ENCODE measurements around the gene C6orf132.

C6orf132 gene

DNA sequence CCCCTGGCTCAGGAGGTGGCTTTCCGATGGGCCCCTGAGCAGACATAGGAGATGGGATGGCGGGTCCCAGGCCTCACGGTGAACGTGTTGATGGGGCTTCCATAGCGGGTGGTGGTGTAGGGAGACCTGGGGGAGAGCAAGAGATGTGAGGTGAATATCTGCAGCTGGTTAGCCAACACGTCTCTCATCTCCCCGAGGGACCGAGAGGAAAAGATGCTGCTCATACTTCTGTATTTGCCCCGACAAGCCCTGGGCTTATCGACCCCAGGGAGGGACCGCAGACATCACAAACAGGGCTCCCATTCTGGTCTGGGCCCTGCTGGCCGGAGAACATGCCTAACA, 38.7 kb downstream of the C6orf132 start:
- DNase-seq, result no peak

- no peak for DNase-seq
Observed at GRCh38 chr6:42103216-42103615, 39.2 kb downstream of the C6orf132 start.

DNA sequence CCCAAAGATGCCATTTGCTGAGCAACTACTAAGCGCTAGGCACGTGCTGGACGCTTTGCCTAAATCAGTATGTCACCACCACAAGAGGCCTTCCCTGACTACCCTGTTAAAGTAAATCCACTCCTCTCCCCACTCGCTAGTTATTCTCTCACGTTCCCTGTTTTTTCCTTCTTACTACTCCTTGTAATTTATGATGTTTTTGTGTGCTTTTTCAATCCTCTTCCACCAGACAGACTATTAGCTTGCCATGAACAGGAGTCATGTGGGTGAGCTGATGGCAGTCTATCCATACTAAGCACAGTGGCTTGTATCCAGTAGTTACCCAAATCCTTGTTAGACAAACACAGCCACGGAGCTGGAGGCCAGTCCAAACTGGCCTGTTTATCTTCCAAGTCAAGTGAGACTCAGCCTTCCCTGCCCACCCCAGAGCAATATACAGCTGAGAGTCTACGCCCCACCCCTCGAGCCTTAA, 41.2 kb downstream of the C6orf132 start:
- no peak for DNase-seq

GRCh38 chr6:42100029-42100901, 42.2 kb downstream of the C6orf132 start:
- peak; percentile 50 for DNase-seq

DNA sequence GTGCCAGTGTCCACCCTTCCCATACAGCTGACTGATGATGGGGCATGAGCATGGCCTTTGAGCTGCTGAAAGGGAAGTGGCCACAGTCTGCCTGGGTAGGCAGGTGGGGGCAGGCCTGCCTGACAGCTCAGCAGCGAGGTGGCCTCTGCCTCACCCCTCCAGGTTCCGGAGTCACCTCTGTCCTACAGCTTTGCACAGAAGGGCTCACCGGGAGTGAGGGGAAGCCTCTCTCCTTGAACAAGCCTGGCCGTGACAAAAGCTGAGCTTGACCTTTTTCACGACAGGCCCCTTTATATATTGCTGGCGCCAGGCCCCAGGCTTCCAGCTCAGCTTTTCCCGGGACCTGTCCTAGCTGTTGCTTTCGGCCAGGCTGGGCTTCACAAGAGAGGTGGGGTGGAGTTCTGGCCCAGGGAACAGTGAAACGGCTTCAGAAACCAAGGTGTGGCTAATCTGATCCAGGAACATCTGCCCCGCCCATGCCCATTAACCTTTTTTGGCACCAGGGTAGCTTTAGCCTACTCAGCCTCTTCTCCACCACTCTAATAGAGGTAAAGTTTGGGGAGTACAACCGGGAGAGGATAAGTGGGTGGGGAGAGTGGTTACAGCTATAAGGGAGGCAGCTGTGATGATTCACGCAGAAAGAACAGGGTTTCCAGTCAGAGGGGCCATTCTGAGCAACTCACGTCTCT, 42.9 kb downstream of the C6orf132 start:
- DNase-seq, result peak; percentile 56

DNA sequence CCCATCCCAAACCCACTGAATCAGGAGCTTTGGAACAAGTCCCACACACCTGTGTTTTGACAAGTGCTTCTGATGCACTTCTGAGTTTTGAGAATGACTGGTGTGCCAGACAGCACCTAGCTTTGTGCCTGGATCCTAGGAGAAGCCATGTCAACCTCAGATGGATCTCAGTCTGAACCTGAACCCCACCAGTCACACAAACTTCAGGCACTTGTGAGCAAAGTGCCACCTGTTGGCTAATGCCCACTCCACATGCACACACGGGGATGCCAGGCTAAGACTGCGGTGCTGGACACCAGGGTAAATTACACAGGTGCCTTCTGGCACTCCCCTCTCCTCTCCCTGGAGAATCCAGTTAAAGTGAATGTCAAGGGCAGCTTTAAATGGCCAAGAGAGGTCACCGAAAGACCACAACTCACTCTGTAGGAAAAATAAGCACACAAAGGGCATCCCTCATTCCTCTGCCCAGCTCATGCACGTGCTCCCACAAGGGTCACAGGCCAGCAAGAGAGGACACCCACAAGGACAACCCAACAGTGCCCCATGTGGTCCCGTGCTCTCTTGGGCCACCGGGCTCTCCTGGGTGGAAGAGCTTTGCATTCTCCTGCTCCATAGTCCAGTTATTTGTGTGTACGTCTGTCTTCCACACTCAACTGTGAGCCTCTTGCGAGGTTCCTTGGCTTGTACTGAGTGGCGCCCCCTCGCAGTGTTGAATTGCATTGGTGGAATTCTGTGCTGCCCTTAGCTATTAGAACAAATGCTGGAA, 46.5 kb downstream of the C6orf132 start:
- DNase-seq, result no peak

GRCh38 chr6:42095094-42095493, 47.3 kb downstream of the C6orf132 start:
- no peak for DNase-seq

- DNase-seq, result no peak
Observed at GRCh38 chr6:42093582-42094329, 48.7 kb downstream of the C6orf132 start.

- no peak for DNase-seq
Observed at GRCh38 chr6:42091718-42092023, 50.7 kb downstream of the C6orf132 start.

DNA sequence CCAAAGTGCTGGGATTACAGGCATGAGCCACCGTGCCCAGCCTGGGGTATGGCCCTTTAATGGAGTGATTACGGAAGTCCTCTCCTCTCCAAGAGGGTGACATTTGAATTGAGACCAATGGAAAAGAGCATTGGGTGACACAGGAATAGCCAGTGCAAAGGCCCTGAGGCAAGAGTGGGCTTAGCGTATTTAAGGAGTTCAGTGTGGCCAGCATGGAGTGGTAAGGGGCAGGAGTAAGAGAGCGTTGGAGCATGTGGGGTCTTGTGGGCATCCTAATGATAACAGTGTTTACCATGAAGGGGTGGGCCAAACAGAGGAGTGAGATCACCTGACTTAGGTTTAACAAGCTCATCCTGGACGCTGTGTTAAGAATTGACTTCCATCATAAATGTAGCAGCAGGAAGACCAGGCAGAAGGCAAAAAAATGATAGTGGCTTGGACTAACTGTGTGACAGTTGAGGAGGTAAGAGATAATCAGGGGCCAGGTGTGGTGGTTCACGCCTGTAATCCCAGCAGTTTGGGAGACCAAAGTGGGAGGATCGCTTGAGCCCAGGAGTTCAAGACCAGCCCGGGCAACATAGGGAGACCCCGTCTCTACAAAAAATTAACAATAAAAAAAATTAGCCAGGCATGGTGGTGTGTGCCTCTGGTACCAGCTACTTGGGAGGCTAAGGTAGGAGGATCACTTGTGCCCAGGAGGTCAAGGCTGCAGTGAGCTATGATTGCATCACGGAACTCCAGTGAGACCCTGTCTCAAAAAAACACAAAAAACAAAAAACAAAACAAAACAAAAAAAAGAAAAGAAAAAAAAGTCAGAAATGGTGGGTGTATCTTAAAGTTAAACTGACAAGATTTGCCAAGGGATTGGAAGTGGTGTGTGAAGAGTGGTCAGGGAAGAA, 51.4 kb downstream of the C6orf132 start:
- DNase-seq, result no peak

DNA sequence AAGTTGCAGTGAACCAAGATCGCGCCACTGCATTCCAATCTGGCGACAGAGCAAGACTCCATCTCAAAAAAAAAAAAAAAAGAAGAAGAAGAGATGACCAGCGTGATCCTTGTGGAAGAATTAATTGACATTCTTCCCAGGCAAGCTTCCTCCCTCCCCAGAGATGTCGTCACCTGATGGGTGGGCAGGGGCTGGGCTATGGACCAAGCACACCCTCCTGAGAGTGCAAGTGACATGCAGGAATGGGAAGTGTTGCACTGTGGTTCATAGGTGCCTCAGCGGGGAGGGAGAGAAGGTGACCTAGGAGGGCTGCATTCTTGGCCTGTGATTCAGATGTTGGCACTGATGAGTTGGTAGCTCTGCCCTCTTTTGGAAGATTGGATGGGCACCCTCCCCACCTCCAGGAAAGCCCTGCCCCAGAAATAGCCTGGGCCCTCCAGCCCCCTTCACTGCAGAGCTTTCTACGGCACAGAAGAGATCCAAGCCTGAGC, 54.3 kb downstream of the C6orf132 start:
- DNase-seq, result no peak

DNA sequence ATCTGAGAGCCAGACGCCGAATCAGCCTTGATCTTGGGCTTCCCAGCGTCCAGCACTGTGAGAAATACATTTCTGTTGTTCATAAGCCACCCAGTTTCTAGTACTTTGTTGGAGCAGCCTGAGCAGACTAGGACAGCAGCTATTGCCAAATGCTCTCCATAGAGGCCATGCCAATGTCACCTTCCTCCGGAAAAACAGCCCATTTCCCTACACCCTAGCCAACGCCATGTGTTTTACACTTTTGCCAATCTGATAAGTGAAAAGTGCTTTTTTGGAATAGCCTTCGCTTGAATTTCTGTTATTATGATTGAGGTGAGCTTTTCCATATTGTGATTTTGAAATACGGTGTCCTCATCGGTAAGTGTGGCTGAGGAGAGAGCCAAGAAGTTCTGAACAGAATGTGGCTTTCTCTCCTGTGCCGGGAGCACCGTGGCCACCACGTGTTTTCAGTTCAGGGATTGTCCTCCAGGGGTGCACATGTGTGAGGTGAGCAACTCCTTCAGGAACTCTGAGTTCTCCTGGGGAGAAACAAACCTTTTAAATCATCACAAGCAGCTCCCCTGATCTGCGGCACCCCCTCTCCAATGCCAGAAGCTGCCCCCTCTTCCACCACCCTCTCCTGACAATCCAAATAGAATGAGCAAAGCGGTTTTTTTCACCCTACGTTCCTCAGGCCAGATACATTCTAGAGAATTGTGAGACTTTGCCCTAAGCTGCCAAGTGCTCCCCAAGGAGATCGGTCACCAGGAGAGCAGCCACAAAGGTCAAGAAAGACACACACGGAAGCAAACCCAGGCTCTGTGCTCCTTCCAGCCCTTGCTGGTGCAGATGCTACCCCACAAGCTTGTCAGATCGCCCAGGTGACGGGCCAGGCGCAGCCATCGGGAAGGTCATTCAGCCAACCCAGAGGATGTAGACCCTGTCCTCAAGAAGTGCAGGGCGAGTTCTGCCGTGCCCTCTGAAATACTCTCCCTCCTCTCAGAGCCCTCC, 56.1 kb downstream of the C6orf132 start:
- DNase-seq, result no peak

- DNase-seq, result no peak
Observed at GRCh38 chr6:42084889-42085288, 57.5 kb downstream of the C6orf132 start.

DNA sequence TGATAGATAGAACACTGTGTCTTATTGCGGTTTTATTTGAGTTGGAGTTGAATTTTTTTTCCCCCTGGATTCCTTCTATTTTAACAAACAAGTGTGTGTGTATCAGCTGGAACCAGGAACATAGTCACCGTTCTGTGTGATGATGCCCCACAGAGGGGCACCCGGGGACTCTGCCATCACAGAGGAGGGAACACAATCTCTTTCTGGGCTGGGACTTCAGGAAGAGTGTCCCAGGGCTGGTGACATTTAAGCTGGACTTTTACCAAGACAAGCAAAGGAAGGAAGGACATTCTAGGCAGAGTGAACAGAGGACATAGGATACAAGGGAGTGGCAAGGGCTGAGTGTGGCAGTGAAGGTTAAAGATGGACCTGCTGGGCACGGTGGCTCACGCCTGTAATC, 58.9 kb downstream of the C6orf132 start:
- no peak for DNase-seq

GRCh38 chr6:42079941-42080464, 62.4 kb downstream of the C6orf132 start:
- no peak for DNase-seq

DNA sequence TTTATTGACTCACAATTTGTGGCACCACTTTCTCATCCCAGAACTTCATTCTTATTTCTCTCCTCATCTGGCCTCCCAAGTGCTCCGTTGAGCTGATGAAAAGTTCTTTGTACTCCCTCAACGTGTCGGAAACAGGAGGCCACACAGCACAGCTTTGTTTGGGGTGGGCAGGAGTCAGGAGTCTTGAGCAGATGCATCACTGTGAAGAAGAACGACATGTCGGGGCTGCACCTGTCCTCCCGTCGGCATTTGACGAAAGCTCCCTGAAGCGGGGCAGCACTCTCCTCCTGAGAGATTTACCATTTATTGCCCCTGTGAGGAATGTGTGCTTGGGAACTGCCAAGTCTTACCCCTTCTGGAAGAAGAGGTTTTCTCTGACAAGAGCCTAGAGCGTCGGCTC, 64.0 kb downstream of the C6orf132 start:
- DNase-seq, result no peak

- DNase-seq, result peak; percentile 77
Observed at GRCh38 chr6:42075159-42075838, 67.1 kb downstream of the C6orf132 start.

DNA sequence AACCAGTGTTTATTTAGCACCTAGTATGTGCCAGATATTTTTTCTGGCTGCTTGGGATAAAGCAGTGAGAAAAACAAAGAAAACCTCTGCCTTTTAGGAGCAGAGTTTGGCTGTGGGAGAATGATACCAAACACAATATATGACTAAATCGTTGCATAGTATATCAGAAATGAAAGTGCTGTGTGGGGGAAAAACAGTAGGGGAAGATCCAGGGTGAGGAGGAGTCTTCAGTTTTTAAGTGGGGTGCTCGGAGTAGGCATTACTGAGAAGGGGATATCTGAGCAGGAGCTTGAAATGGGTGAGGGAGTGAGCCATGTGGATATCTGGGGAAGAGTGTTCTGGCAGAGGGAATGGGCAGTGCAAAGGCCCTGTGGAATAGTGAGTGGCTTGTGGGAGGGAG, 69.1 kb downstream of the C6orf132 start:
- DNase-seq, result no peak

GRCh38 chr6:42071881-42072583, 70.4 kb downstream of the C6orf132 start:
- DNase-seq, result no peak
